ENCODE measurements around the gene POU2AF1. TPM values are rescaled to one million over a fixed set of nuclear protein-coding genes. Genes with fewer than 3 reads are reported as not detected.

Gene POU2AF1
- total RNA-seq, 1 donor from 2014 or later: not detected

- Mint-ChIP-seq H3K27me3 (ENCODE audit: unreplicated experiment) (peaks cover 26% of the 10 kb centered on the region), H3K36me3 (ENCODE audit: unreplicated experiment) (no peaks in the 10 kb centered on the region), H3K9me3 (ENCODE audit: unreplicated experiment) (no peaks in the 10 kb centered on the region), H3K27ac (ENCODE audit: unreplicated experiment) (no peak overlapping the region), H3K4me3 (ENCODE audit: unreplicated experiment) (no peak overlapping the region), H3K4me1 (ENCODE audit: unreplicated experiment) (no peaks in the 10 kb centered on the region)
- TF ChIP-seq, protein P1, sequence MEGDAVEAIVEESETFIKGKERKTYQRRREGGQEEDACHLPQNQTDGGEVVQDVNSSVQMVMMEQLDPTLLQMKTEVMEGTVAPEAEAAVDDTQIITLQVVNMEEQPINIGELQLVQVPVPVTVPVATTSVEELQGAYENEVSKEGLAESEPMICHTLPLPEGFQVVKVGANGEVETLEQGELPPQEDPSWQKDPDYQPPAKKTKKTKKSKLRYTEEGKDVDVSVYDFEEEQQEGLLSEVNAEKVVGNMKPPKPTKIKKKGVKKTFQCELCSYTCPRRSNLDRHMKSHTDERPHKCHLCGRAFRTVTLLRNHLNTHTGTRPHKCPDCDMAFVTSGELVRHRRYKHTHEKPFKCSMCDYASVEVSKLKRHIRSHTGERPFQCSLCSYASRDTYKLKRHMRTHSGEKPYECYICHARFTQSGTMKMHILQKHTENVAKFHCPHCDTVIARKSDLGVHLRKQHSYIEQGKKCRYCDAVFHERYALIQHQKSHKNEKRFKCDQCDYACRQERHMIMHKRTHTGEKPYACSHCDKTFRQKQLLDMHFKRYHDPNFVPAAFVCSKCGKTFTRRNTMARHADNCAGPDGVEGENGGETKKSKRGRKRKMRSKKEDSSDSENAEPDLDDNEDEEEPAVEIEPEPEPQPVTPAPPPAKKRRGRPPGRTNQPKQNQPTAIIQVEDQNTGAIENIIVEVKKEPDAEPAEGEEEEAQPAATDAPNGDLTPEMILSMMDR (IDR thresholded peaks at IDR 0.05): no peak
- DNase-seq (ENCODE audit: extremely low spot score, unreplicated experiment): no peak
These were observed 31.4 kb downstream of the POU2AF1 start for GRCh38 chr11:111347723-111348115.

DNA sequence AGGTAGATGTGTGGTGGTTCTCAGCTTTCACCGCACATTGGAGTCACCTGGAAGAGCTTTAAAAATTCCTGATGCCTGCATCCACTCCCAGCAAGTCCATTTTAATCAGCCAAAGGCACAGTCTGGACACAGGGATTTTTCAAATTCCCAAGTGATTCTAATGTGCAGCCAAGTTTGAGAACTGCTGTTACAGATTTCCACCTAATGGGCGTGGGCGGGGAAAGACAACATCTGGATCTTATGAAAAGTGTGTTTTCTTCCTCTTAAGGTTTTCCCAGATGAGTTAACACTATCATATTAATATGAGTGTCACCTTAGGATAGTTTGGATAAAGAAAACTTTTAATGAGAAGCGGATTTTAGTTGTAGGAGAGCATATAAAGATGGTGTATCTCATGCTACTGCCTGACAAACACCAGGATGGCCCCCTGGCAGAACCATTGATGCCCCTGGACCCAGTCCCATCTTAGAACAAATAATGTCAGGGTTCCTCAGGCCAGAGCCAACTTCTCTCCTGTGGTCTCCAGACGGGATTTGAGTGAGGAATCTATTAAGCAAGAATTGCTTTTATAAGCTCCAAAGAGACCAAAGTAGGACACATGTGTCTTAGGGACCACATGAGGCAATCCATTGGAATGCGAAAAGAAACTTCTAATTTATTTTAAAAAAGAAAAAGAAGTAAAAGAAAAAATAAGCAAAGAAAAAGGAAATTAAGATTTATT, 31.9 kb downstream of the POU2AF1 start:
- Mint-ChIP-seq H3K4me3 (ENCODE audit: unreplicated experiment) (no peak overlapping the region), H3K9me3 (ENCODE audit: unreplicated experiment) (no peaks in the 10 kb centered on the region), H3K36me3 (ENCODE audit: unreplicated experiment) (no peaks in the 10 kb centered on the region), H3K27ac (ENCODE audit: unreplicated experiment) (no peak overlapping the region), H3K4me1 (ENCODE audit: unreplicated experiment) (no peaks in the 10 kb centered on the region), H3K27me3 (ENCODE audit: unreplicated experiment) (peaks cover 26% of the 10 kb centered on the region)
- TF ChIP-seq, protein P1 (IDR thresholded peaks at IDR 0.05): no peak
- DNase-seq (ENCODE audit: extremely low spot score, unreplicated experiment): no peak

- no peak for DNase-seq (ENCODE audit: extremely low spot score, unreplicated experiment)
- H3K27ac Mint-ChIP-seq (ENCODE audit: unreplicated experiment): no peak overlapping the region
- TF ChIP-seq, protein P1 (IDR thresholded peaks at IDR 0.05): no peak
- H3K4me3 Mint-ChIP-seq (ENCODE audit: unreplicated experiment): no peak overlapping the region
- peaks cover 13% of the 10 kb centered on the region for H3K9me3 Mint-ChIP-seq (ENCODE audit: unreplicated experiment)
- peaks cover 11% of the 10 kb centered on the region for H3K27me3 Mint-ChIP-seq (ENCODE audit: unreplicated experiment)
- no peaks in the 10 kb centered on the region for H3K4me1 Mint-ChIP-seq (ENCODE audit: unreplicated experiment)
- no peaks in the 10 kb centered on the region for H3K36me3 Mint-ChIP-seq (ENCODE audit: unreplicated experiment)
These were observed 35.0 kb downstream of the POU2AF1 start for GRCh38 chr11:111344032-111344431.

GRCh38 chr11:111342329-111342728, 36.7 kb downstream of the POU2AF1 start:
- no peaks in the 10 kb centered on the region for H3K4me1 Mint-ChIP-seq (ENCODE audit: unreplicated experiment)
- H3K27me3 Mint-ChIP-seq (ENCODE audit: unreplicated experiment): peaks cover 11% of the 10 kb centered on the region
- no peak for DNase-seq (ENCODE audit: extremely low spot score, unreplicated experiment)
- H3K4me3 Mint-ChIP-seq (ENCODE audit: unreplicated experiment): no peak overlapping the region
- H3K9me3 Mint-ChIP-seq (ENCODE audit: unreplicated experiment): peaks cover 19% of the 10 kb centered on the region
- H3K36me3 Mint-ChIP-seq (ENCODE audit: unreplicated experiment): no peaks in the 10 kb centered on the region
- TF ChIP-seq, protein P1 (IDR thresholded peaks at IDR 0.05): no peak
- no peak overlapping the region for H3K27ac Mint-ChIP-seq (ENCODE audit: unreplicated experiment)

GRCh38 chr11:111339758-111340388, 39.2 kb downstream of the POU2AF1 start:
- Mint-ChIP-seq H3K9me3 (ENCODE audit: unreplicated experiment) (peaks cover 19% of the 10 kb centered on the region), H3K27ac (ENCODE audit: unreplicated experiment) (no peak overlapping the region), H3K36me3 (ENCODE audit: unreplicated experiment) (no peaks in the 10 kb centered on the region), H3K4me3 (ENCODE audit: unreplicated experiment) (no peak overlapping the region), H3K27me3 (ENCODE audit: unreplicated experiment) (peaks cover 8% of the 10 kb centered on the region), H3K4me1 (ENCODE audit: unreplicated experiment) (no peaks in the 10 kb centered on the region)
- no peak for DNase-seq (ENCODE audit: extremely low spot score, unreplicated experiment)
- TF ChIP-seq, protein P1 (IDR thresholded peaks at IDR 0.05): no peak
